ENCODE data around the gene STK24. TPM values are rescaled to one million over a fixed set of nuclear protein-coding genes. Genes with fewer than 3 reads are reported as not detected.

Gene STK24
- total RNA-seq, 4 donors from 2014 or later, result 28.7 to 68.4 (median 49.4) TPM

GRCh38 chr13:98576200-98576945 is 534 bp downstream of the STK24 start:
- DNase-seq (peak; percentile 24 to 49), ATAC-seq (peak; percentile 25 to 35)
- H3K27ac ChIP-seq, result peak overlapping the region; percentile 95 to 97 (median 96)
- H3K27me3 ChIP-seq, result no peaks in the 10 kb centered on the region
- no peaks in the 10 kb centered on the region for H3K36me3 ChIP-seq
- peak overlapping the region; percentile 78 to 94 (median 89) for H3K4me3 ChIP-seq
- peaks cover 32 to 50% of the 10 kb centered on the region in 2 donors for H3K4me1 ChIP-seq
- no peak for TF ChIP-seq POLR2A (IDR thresholded peaks at IDR 0.05)
- TF ChIP-seq, protein P1, sequence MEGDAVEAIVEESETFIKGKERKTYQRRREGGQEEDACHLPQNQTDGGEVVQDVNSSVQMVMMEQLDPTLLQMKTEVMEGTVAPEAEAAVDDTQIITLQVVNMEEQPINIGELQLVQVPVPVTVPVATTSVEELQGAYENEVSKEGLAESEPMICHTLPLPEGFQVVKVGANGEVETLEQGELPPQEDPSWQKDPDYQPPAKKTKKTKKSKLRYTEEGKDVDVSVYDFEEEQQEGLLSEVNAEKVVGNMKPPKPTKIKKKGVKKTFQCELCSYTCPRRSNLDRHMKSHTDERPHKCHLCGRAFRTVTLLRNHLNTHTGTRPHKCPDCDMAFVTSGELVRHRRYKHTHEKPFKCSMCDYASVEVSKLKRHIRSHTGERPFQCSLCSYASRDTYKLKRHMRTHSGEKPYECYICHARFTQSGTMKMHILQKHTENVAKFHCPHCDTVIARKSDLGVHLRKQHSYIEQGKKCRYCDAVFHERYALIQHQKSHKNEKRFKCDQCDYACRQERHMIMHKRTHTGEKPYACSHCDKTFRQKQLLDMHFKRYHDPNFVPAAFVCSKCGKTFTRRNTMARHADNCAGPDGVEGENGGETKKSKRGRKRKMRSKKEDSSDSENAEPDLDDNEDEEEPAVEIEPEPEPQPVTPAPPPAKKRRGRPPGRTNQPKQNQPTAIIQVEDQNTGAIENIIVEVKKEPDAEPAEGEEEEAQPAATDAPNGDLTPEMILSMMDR (IDR thresholded peaks at IDR 0.05 in 4 of 5, conservative IDR thresholded peaks at IDR 0.05 in 1 of 5), result peak in 1 of 5 experiments; percentile 7
- in situ Hi-C loops (cut with MboI; ENCODE audit: low sequenced_read_pairs in 4 of 4), result loop anchor here in 3 of 4 donors (10.0 kb wide), 2 partner anchors 92 to 112 kb away; no protein-coding TSS in a partner anchor
- intact Hi-C loops (cut with DNase I; ENCODE audit: low total_unique reads), result loop anchor here (2.0 to 10.0 kb wide), 6 partner anchors 76 to 918 kb away; no protein-coding TSS in a partner anchor
- H3K9me3 ChIP-seq, result no peaks in the 10 kb centered on the region

DNA sequence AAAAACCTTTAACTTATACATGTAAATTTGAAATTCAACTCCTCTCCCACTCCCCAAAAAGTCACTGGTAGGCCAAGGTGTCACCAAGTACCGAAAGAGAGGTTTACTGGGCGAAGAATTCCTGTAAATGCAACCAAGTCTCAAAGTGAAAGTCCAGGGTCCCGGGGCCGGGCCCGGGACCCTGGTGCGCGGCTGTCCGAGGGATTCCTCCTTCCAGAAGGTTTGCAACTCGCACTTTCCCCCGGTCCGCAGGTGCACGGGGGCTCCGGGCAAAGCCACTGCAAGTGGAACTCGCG is 1.1 kb downstream of the STK24 start:
- in situ Hi-C loops (cut with MboI; ENCODE audit: low sequenced_read_pairs in 4 of 4) (loop anchor here in 3 of 4 donors (10.0 kb wide), 2 partner anchors 91 to 111 kb away; no protein-coding TSS in a partner anchor), intact Hi-C loops (cut with DNase I; ENCODE audit: low total_unique reads) (loop anchor here (2.0 to 10.0 kb wide), 6 partner anchors 76 to 919 kb away; no protein-coding TSS in a partner anchor)
- no peaks in the 10 kb centered on the region for H3K9me3 ChIP-seq
- peak overlapping the region; percentile 95 to 97 (median 96) for H3K27ac ChIP-seq
- ATAC-seq (no peak), DNase-seq (no peak)
- H3K36me3 ChIP-seq, result no peaks in the 10 kb centered on the region
- H3K27me3 ChIP-seq, result no peaks in the 10 kb centered on the region
- TF ChIP-seq, protein P1 (IDR thresholded peaks at IDR 0.05 in 4 of 5, conservative IDR thresholded peaks at IDR 0.05 in 1 of 5), result no peak
- no peak for TF ChIP-seq POLR2A (IDR thresholded peaks at IDR 0.05)
- peak overlapping the region; percentile 78 to 94 (median 89) for H3K4me3 ChIP-seq
- H3K4me1 ChIP-seq, result peaks cover 37 to 55% of the 10 kb centered on the region in 2 donors

- in situ Hi-C loops (cut with MboI; ENCODE audit: low sequenced_read_pairs in 4 of 4) (loop anchor here in 3 of 4 donors (10.0 kb wide), 2 partner anchors 90 to 110 kb away; no protein-coding TSS in a partner anchor), intact Hi-C loops (cut with DNase I; ENCODE audit: low total_unique reads) (loop anchor here (5.0 to 10.0 kb wide), 4 partner anchors 77 to 920 kb away; no protein-coding TSS in a partner anchor)
- no peaks in the 10 kb centered on the region for H3K9me3 ChIP-seq
- peak overlapping the region; percentile 78 to 94 (median 89) for H3K4me3 ChIP-seq
- no peaks in the 10 kb centered on the region for H3K36me3 ChIP-seq
- H3K27ac ChIP-seq, result peak overlapping the region; percentile 95 to 97 (median 96)
- TF ChIP-seq POLR2A (IDR thresholded peaks at IDR 0.05), result no peak
- TF ChIP-seq, protein P1 (IDR thresholded peaks at IDR 0.05 in 4 of 5, conservative IDR thresholded peaks at IDR 0.05 in 1 of 5), result no peak
- H3K4me1 ChIP-seq, result peaks cover 43 to 60% of the 10 kb centered on the region in 2 donors
- DNase-seq (no peak), ATAC-seq (no peak)
- no peaks in the 10 kb centered on the region for H3K27me3 ChIP-seq
Observed at GRCh38 chr13:98575009-98575903, 1.7 kb downstream of the STK24 start.

GRCh38 chr13:98571955-98572662 is 4.8 kb downstream of the STK24 start:
- intact Hi-C loops (cut with DNase I; ENCODE audit: low total_unique reads), result loop anchor here (10.0 kb wide), 1 partner anchor 923 kb away; no protein-coding TSS in a partner anchor
- ATAC-seq (peak; percentile 45 to 63), DNase-seq (peak; percentile 68 to 84)
- Histone ChIP-seq H3K4me1 (peaks cover 64 to 65% of the 10 kb centered on the region in 2 donors), H3K9me3 (no peaks in the 10 kb centered on the region), H3K36me3 (no peaks in the 10 kb centered on the region), H3K4me3 (peak overlapping the region in 3 of 4 donors; percentile 11 to 40 (median 16)), H3K27me3 (no peaks in the 10 kb centered on the region), H3K27ac (peak overlapping the region; percentile 66 to 97 (median 82))
- in situ Hi-C loops (cut with MboI; ENCODE audit: low sequenced_read_pairs in 4 of 4), result loop anchor here in 3 of 4 donors (10.0 kb wide), 2 partner anchors 87 to 107 kb away; no protein-coding TSS in a partner anchor
- peak; percentile 11 to 49 for TF ChIP-seq POLR2A (IDR thresholded peaks at IDR 0.05)
- TF ChIP-seq, protein P1 (IDR thresholded peaks at IDR 0.05 in 4 of 5, conservative IDR thresholded peaks at IDR 0.05 in 1 of 5), result no peak

Measured in gastrocnemius medialis (tissue), 4 donors.